22Rv1 (cell line): ENCODE results near the gene GPC5.

Source experiments
- CTCF ChIP-seq: fragments of 450-650 bp; IDR thresholded peaks from 2 replicates; pipeline ENCODE4 v1.5.1; 2017; ENCODE audit warnings: mild to moderate bottlenecking
- ZFX ChIP-seq: fragments of 450-650 bp; IDR thresholded peaks from 2 replicates; pipeline ENCODE4 v1.6.1; 2017; ENCODE audit warnings: antibody characterized with exemption, borderline replicate concordance

DNA sequence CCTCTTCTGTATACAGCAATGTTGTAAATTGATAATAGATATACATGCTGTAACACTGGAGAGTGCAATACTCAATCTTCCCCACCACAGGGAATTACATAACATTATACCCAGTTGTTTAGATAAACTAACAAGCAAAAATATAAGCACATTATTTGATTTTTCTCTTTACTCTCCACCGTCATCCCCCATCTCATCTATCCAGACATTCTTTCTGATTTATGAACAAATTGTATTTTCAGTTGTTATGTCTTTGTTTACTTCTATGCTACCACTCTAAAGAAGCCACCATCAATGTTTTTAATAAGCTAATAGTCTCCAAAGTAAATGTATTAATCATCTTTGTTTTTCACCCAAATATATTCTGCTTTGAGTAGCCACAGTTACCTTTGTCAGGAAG, 1337.5 kb downstream of the GPC5 start:
- TF ChIP-seq CTCF (no peak), ZFX (no peak)
